Measurements from ENCODE around the gene TRIM62.
"Not testable (repeated sequence)": the region's sequence is repeated elsewhere in the genome, so short reads cannot be mapped to it uniquely, and the experiment has no call there.

TRIM62 gene

DNA sequence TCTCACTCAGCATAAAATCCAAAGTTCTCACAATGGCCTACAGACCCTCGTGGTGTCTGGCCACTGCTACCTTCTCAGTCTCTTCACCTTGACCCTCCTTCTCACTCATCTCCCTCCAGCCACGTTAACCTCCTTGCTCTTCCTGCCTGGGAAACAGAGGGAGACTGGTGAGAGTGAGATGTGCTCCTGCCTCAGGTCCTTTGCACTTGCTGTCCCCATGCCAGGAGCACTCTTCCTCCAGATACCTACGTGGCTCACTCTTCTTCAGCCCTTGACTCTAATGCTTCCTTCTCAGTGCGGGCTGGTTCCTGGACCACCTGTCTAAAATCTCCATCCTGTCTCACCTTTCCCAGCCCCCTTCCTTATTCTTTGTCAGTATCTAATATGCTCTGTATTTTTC is 24.7 kb downstream of the TRIM62 start:
- DNase-seq, result no peak

DNA sequence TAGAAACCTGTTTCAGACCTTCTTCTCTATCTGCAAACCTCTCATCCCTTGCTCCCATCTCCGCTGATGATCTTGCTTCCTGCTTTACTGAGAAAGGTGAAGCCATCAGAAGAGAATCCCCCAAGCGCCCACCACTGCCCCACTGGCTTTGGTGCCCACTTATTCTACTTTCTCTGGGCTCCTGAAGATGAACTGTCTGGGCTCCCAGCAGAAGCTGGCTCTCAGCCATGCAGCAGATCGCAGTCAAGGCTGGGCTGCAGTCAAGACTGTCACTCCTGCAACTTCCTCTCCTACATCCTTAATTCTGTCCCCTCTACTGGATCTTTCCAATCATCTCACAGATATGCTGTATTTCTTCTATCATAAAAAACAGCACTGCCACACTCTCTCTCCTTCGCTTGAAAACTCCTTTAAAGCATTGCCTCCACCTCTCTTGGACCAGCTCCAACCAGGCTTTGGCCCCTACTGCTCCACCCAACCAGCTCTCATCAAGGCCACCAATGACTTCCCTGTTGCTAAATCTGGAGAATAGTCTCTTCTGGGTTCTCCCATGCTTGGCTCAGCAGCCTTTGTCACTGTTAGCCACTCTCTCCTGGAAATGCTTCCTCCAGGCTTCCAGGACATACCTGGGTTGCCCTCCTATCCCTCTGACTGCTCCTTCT is 25.8 kb downstream of the TRIM62 start:
- DNase-seq, result no peak

DNA sequence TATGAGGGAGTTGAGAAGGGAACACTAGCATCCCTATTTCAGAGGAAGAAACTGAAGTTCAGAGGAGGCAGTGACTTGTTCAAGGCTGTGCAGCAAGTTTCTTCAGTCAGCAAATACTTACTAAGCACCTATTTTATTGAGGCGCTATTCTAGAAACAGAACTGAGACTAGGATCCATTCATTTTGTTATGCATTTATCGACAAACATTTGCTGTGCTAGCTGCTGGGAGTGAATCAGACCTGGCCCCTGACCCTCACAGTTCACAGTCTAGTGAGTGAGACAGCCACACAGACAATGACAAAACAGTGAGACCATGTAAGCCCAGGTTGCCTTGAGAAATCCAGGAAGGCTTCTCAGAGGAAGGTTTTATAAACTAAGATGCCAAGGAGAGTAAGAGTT is 28.2 kb downstream of the TRIM62 start:
- DNase-seq, result no peak

DNA sequence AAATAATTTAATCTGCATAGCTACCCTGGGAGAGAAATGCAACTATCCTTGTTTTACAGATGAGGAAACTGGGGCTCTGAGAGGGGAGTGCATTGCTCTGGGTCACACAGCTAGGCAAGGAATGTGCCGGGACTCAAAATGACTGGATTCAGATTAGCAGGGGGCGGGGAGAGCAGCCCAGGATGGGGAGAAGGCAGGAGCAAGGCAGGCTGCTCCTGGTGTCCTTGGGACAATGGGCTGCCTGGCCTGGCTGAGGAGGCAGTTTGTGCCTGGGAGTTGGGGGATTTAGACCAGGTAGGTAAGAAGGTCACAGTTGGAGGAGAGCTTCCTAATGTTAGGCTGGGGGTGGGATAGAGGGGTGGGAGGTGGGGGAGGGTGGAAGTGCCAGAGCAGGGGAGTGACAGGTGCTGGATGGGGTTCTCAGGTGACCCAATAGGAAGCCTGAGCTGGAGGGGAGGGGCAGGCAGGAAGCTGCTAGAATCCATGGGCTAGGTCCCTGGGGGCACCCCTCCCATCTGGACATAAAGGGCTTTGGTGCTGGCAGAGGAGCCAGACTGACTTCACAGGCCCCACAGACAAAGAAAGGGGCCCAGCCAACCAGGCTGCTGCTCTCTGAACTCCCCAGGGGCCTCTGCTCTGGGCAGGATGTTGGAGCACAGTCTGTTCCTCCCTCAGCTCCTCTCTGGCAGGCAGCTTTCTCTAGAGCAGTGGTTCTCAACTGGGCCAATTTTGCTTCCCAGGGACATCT is 29.0 kb downstream of the TRIM62 start:
- DNase-seq, result no peak

DNA sequence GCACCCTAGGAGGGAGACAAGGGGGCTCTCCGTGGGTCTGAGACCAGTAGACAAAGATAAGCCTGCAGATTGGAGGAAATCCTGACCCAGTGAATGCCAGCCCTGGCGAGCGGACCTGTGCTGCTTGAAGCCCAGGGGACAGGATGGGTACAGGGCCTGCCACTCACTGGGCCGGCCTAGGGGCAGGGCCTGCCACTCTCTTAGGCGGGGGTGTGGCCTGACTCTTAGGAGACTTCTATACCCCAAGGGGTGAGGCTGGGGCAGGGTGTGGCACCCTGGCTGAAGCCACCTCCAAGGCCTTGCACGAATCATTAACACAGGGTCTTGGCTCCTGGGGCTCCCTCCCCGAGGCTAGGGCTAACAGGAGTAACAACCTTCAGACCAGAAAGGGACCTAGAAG is 30.7 kb downstream of the TRIM62 start:
- DNase-seq, result no peak

DNA sequence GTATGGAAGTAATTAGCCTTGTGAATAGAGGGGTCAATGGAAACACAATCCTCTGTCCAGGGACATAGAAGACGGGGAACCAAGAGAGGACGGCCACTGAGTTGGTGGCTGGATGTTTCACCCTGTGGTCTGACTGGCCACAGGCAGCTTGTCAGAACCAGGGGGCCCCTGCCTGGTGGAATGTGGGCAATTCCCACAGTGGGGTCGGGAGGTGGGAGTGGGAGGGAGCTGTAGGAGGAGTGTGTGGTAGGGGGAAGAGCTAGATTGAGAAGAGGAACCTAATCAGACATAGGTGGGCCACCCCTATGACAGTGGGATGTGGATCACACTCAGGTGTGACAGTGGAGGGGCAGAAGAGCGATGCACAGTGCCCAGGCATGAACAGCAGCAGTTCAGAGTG is 31.3 kb downstream of the TRIM62 start:
- DNase-seq, result no peak

DNA sequence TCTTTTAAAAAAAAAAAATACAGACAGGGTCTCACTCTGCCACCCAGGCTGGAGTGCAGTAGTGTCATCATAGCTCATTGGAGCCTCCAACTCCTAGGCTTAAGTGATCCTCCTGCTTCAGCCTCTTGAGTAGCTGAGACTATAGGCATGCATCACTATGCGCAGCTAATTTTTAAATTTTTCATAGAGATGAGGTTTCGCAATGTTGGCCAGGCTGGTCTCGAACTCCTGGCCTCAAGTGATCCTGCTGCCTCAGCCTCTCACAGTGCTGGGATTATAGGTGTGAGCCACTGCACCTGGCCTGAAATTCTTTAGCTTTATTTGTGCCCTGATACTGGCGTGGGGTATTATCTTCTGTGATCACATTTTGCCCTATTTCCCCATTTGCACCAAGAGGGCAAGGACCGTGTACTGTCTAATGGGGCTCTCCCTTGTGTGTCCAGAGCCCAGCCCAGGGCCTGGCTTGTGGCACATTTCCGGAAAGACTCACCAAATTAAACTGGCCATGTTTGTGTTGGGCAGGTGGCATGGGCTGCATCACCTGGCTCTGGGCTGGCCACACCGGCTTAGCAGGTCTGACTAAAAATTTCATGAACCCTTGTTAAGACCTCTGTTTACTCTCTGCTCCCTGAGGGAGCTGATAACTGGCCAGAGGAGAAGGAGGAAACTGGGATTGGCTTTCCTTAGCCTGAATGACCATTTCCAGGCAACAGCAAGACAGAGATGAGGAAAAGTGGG is 32.2 kb downstream of the TRIM62 start:
- no peak for DNase-seq

DNA sequence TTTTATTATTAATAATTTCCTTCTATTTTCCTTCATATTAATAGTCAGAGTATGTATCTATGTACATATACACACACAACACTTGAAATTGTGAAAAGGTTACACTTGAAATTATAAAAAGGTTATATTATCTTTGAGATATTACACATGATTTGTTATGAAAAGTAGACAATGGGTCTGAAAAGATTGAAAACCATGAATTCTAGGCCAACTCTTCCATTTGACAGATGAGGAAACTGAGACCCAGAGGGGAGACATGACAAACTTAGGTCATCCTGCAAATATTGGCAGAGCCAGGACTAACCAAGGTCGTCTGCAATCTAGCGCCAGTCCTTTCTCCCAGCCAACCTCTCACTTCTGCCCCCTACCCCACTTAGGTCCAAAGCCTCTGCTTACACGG is 33.2 kb downstream of the TRIM62 start:
- no peak for DNase-seq

DNA sequence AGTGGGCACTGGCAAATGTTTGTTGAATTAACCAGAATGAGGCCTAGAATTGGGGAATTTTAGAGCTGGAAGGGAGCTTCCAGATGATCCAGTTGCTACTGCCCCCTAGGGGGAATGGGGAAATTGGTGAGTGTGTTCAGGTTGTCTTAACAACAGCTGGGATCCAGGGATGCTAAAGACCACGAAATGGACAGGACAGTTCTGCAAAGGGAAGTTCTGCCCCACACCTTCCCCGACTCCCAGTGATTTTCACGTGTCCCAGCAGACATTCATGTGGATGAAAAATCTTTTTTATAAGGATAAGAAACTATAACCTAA is 33.9 kb downstream of the TRIM62 start:
- no peak for DNase-seq

DNA sequence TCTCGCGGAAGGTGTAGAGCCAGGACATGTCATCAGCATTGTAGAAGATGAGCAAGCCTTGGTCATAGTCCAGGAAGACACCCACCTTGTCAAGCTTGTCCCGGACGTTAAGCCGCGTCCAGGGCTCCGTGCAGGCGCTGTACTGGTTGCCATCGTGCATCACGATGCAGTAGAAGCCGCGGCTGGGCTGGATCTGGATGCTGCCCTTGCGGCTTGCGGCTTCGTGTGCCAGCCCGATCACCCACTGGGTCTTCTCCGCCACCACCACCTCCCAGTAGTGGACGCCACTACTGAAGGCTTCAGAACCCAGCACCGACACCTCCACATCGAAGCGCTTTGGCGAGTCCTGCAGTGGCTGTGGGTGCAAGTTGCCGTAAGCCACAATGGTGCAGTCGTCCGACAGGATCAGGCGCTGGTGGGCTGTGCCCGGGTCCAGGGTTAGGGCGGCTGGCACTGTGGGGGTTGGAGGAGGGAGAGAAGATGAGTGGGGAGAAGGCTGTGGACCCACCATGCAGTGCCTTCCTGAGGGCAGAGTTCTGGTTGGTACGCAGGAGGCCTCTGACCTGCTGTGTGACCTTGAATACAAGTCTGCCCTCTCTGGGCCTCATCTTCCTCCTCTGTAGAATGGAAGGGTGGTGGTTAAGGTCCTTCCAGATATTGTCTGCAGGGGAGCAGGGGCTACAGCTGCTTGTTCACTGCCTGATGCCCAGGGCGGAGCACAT is 34.4 kb downstream of the TRIM62 start:
- DNase-seq, result no peak

DNA sequence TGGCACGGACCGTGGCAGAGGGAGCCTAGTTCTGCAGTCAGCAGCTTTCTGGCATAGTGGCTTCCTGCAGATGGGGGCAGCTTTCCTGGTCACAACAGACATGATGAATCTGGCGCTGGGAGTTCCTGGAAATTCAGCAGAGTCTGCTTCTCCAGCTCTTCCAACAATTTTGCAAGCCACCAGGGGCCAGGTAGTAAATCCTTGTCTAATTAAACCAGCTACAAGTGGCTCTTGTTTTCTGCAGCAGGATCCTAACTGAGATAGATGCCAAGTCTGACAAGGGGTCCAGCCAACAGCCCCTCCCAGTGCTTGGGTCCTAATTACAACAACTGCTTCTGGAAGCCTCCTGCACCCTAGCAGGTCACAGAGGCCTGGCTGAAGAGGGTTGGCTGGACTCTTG is 35.8 kb downstream of the TRIM62 start:
- DNase-seq, result no peak

DNA sequence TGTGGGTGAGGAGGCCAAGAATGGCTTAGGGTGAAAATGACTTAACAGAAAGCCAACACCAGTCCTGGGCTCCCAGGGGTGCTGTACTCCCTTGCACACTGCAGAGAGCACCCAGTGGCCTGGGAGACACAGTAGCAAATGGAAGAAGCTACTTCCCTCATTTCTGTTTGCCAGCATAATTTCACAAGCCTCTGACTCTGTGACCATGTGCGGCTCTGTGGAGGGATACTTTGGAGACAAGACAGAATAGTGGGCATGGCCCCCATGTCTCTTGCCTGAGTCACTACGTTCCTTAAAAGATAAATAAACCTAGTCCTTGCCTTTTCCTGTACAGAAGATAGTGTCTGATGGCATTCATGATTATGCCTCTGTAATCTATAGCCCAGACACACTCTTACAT is 38.1 kb downstream of the TRIM62 start:
- no peak for DNase-seq

DNA sequence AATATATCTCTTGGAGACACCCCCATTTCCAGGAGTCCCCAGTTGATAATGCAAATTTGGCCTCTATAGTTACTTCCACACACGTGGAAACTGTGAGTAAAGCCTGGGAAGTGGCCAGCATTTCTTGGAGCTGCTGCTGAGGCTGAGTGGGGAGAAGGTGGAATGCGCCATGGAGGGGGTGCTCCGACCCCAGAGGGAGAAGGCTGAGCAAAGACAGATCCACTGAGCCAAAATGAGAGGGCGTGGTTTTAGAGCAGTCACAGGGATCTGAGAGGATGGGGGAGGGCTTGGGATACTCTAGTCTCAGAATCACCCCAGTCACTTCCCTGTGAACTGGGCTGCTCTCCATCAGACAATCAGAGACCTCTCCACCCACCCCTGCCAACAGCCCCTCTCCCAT is 38.7 kb downstream of the TRIM62 start:
- no peak for DNase-seq

DNA sequence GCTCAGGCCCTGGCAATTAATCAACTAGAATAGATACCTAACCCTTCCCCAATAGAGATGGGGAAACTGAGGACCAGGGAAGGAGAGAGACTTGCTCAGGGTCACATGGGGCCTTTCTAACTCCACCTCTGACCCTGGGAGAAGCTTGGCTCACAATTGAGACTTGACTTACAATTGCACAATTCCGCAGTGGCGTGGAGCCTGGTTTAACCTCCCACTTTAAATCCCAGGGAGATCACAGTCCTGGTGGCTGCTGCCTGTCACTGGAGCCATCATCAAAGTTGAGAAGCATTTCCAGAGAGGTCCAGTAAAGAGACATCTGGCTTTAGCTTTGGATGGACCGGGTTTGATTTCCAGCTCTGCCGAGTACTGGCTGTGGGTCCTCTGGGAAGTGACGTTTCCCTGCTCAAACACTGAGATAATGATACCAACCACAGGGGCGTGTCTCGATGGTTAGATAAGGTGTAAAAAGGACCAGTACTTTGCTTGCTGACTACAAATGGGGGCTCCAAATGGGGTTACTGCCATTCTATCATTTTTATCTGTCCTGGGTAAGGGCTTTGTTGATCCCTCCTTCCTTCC is 39.3 kb downstream of the TRIM62 start:
- no peak for DNase-seq

DNA sequence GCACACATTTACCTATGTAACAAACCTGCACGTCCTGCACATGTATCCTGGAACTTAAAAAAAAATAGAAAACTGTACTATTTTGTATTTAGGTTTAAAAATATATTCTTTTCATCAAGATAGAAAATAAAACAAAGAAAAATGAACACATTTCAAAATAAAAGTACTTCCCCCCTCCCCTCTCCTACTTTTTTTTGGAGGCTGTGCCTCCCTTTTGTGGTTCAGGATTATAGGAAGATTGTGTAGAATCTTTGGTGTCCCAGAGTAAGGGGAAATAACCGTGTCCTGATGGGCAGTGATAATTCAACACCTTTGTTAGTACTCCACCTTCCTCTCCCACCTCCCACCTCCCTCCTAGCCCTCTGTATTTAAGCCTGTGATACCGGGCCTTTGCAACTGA is 40.1 kb downstream of the TRIM62 start:
- no peak for DNase-seq

DNA sequence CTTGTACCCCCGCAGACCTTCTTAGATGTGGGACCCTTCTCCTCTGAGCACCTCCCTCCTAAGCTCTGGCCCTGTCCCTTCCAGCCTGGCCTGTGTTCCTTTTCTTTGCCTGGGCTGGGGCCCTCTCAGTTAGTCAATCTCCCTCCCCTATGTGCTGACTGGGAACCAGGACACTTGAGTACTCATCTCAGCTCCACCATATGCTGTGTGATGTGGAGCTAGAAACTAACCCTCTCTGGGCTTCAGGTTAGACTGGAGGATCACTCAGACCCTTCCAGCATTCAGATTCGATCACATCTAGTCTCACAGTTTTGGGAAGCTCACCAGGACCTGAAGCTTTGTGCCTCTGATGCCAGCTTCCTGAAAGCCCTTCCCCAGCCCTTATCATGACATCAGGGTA is 40.6 kb downstream of the TRIM62 start:
- no peak for DNase-seq

DNA sequence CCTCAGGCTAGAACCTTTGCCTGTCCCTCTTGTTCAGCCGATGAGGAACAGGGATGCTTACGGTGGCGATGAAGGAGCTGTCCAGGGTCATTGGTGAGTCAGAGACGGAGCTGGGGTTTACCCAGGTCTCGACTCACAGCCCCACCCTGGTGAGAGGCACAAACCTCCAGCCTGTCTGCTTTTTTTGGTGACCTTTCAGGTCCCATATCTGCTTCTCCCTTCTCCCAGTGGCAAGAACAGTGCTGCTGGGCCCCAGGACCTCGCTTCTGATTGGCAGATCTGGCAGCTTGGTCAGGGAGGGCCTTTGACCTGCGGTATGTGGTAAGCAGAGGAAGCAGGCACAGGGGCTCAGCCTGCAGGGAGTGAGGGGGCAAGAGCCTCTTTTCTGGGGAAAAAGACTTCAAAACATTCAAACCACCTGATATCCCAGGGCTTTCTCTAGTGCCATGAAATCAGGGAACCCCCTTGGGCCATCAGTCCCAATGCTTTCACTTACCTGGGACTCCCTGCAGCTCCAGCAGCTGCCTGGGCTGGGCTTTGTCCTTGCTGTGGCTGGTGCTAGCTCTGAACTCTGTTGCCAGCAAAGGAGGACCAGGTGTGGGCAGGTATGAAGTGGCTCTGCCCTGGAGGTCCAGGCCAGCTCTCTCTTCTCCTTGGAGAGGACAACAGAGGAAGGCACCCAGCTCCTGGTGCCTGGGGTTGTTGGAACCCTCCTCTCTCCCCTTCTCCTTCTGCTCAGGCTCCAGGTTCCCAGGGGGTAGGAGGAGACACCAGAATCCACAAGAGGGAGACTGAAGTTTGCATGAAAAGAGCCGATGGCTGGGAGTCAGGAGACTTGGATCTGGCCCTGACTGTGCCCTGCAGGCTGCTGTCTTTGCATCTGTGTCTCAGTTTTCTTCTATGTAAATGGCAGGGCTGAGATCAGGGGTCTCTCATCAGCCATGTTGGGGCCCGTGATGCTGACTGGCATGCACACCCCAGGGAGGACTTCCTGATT is 41.4 kb downstream of the TRIM62 start:
- DNase-seq, result no peak

DNA sequence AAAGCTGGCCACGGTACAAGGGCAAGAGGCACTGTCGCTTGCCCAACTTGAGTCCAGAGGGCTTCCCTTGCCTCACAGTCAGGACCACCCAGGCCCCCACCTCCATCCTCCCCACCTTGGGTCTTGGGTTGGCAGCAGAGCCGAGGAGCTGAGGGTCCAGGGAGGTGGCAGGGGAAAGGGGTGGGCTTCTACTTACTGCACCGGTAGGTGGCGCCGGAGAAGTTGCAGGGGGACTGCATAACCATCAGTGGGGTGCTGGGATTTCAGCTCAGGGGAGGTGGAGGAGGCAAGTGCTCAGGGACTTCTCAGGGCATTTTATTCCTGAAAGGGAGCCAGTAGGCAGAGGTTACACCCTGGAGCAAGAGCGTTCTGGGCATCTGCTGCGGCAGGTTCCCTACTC is 44.0 kb downstream of the TRIM62 start:
- no peak for DNase-seq

DNA sequence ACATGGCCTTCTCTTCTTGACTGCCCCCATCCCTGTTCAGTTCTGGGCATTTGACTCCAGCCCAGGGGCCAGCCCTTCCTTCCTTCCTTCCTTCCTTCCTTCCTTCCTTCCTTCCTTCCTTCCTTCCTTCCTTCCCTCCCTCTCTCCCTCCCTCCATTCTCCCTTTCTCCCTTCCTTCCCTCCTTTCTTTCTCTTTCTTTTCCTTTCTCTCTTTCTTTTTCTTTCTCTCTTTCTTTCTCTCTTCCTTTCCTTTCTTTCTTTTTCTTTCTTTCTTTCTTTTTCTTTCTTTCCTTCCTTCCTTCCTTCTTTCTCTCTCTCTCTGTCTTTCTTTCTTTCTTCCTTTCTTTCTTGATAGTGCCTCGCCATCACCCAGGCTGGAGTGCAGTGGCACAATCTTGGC is 45.8 kb downstream of the TRIM62 start:
- DNase-seq, result not testable (repeated sequence)

DNA sequence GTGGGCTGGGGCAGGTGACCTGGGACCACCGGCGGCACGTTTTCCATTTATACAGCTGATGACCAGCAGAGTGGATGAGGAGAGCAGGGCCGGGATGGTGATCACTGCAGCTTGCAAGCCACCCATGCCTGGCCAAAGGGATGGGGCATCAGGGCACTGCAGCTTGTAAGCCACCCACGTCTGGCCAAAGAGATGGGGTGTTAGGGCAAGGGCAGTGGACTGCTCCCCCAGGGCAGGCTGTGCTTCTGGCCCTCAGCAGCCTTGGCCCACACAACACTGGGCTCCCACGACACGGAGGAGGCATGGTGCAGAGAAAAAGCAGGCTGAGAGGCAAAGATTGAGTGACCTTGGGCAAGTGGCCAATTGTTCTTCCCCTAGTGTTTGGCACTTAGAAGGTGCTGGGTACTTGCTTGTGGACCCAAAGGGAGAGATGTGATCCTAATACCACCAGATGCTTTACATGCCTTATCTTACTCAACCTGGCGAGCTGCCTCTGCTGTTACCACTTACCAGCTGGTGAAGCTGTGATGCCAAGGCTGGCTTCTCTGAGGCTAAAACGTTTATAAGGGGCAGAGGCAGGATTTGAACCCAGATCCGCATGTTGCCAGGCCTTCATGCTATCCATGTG is 48.3 kb downstream of the TRIM62 start:
- DNase-seq, result no peak

DNA sequence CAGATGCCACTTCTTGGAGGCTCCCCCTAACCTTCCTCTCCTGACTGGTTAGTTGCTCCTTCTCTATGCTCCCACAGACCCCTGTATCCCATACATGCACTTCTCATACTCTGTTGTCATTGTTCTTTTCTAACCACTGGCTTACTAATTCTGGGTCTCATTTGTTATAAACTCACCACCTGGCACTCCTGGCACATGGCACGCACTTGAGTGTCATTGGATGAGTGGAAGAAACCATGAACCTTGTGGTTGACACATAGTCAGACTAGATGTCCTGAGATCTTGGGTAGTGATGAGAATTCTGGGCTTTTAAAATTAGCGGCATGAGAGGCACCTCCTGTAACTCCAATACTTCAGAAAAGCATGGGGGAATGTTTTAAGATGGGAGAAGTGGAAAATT is 49.3 kb downstream of the TRIM62 start:
- no peak for DNase-seq

DNA sequence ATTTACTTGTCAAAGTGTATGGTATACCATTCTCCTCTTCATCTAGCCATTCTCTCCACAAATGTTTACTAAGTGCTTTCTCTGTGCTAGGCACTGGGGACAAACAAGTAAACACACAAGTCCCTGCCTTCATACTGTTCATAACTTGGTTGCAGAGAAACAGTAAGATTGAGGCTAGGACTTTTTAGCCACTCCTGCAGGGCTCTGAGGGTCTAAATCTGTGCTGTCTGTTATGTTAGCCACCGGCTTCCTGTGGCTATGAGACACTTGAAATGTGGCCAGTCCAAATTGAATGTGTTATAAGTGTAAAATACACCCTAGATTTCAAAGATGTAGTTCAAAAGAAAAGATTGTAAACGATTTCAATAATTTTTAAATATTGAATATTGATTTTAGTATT is 50.7 kb downstream of the TRIM62 start:
- no peak for DNase-seq
